ENCODE results near the gene OR8D2.
"Not testable (repeated sequence)": the region's sequence is repeated elsewhere in the genome, so short reads cannot be mapped to it uniquely, and the experiment has no call there.

The OR8D2 gene

GRCh38 chr11:124285610-124286344 lies 34.2 kb downstream of the OR8D2 start:
- no peak for DNase-seq

GRCh38 chr11:124278261-124278660 lies 41.7 kb downstream of the OR8D2 start:
- no peak for DNase-seq

GRCh38 chr11:124277804-124278203 lies 42.2 kb downstream of the OR8D2 start:
- no peak for DNase-seq

DNA sequence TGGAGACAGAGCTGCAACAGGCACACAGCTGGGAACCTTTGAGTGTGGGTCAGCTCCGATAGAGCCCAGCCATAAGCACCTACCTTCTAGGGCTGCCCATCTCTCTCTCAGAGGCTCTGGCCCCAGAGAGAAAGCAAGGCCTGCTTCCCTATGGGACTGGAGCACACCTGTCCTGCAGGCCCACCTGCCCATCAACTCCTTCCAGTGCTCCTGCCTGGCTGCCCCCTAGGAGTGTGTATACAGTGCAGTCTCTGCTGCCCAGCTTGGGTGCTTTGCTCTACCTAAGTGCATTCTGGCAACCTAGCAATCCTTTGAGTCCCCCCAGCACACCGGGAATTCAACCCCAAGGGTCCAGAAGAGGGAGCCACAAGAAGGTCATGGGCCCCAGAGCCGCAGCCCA lies 42.8 kb downstream of the OR8D2 start:
- no peak for DNase-seq

DNA sequence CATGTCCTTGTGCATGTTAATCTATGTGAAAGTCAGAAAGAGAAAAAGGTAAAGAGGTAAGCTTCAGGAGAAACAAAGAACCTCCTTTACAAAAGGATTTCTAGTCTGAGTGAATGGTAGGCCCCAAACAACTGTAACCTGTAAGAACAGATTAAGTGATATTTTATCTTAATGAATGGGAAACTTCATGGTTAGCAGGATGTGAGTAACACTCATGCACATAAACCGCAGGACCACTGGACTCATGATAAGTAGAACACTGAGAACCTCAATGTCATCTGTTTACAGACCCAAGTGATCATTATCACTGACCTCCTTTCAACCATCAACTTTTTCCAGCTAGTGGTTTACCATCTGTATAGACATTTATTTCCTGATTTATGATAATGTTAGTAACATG lies 43.9 kb downstream of the OR8D2 start:
- DNase-seq, result no peak

GRCh38 chr11:124274000-124274399 lies 46.0 kb downstream of the OR8D2 start:
- no peak for DNase-seq

- DNase-seq, result not testable (repeated sequence)
Observed at GRCh38 chr11:124270886-124271285, 49.1 kb downstream of the OR8D2 start.

Data from cortex of kidney (tissue), 1 donor.